NCI-H2081 treated with DMSO at 0.1 percent for 48 hours (cell line): Measurements from ENCODE around the gene COG1.
"Not testable (repeated sequence)": the region's sequence is repeated elsewhere in the genome, so short reads cannot be mapped to it uniquely, and the experiment has no call there.

Source experiments
- DNase-seq: peaks from one replicate; lab custom pipeline; 2025; lab: John Stamatoyannopoulos, UW

Gene COG1, protein sequence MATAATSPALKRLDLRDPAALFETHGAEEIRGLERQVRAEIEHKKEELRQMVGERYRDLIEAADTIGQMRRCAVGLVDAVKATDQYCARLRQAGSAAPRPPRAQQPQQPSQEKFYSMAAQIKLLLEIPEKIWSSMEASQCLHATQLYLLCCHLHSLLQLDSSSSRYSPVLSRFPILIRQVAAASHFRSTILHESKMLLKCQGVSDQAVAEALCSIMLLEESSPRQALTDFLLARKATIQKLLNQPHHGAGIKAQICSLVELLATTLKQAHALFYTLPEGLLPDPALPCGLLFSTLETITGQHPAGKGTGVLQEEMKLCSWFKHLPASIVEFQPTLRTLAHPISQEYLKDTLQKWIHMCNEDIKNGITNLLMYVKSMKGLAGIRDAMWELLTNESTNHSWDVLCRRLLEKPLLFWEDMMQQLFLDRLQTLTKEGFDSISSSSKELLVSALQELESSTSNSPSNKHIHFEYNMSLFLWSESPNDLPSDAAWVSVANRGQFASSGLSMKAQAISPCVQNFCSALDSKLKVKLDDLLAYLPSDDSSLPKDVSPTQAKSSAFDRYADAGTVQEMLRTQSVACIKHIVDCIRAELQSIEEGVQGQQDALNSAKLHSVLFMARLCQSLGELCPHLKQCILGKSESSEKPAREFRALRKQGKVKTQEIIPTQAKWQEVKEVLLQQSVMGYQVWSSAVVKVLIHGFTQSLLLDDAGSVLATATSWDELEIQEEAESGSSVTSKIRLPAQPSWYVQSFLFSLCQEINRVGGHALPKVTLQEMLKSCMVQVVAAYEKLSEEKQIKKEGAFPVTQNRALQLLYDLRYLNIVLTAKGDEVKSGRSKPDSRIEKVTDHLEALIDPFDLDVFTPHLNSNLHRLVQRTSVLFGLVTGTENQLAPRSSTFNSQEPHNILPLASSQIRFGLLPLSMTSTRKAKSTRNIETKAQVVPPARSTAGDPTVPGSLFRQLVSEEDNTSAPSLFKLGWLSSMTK

GRCh38 chr17:73192894-73193701 is at the start of gene COG1:
Gene COG1, plus strand, starts transcription at chr17:73193055. Its CDS starts 15 bp downstream, at chr17:73193070.
- peak; percentile 48 for DNase-seq

DNA sequence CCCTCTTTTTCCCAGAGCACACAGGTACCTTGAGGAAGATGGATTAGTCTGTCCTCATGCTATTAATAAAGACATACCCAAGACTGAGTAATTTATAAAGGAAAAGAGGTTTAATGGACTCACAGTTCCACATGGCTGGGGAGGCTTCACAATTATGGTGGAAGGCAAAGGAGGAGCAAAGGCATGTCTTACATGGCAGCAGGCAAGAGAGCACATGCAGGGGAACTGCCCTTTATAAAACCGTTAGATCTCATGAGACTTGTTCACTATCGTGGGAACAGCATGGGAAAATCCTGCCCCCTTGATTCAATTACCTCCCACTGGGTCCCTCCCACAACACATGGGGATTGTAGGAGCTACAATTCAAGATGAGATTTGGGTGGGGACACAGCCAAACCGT is 48.6 kb upstream of the COG1 start:
- DNase-seq, result not testable (repeated sequence)

DNA sequence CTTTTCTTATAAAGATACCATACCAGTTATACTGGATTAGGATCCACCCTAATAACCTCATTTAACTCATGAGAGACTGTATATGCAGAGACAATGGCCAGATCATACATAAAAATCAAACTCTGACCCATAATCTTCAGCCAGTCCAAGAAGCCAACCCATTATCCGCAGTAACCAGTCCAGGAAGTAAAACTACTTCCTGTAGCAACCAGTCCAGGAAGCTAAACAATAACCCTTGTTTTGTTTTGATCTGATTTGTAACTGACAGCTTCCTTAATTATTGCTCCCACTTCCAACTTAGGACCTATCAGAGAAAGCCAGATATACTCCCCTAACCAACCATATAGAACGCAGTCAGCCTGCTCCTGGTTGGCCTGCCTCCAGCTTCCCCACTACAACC is 47.2 kb upstream of the COG1 start:
- DNase-seq, result no peak

DNA sequence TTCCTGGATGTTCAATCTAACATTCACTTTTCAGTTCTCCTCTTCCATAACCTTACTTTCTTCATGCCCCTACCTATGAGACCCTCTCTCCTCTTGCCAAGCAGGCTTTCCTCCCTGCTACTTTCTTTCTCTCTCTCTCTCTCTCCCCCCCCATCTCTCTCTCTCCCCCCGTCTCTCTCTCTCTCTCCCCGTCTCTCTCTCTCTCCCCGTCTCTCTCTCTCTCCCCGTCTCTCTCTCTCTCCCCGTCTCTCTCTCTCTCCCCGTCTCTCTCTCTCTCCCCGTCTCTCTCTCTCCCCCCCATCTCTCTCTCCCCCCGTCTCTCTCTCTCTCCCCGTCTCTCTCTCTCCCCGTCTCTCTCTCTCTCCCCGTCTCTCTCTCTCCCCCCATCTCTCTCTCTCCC is 45.1 kb upstream of the COG1 start:
- DNase-seq, result not testable (repeated sequence)

DNA sequence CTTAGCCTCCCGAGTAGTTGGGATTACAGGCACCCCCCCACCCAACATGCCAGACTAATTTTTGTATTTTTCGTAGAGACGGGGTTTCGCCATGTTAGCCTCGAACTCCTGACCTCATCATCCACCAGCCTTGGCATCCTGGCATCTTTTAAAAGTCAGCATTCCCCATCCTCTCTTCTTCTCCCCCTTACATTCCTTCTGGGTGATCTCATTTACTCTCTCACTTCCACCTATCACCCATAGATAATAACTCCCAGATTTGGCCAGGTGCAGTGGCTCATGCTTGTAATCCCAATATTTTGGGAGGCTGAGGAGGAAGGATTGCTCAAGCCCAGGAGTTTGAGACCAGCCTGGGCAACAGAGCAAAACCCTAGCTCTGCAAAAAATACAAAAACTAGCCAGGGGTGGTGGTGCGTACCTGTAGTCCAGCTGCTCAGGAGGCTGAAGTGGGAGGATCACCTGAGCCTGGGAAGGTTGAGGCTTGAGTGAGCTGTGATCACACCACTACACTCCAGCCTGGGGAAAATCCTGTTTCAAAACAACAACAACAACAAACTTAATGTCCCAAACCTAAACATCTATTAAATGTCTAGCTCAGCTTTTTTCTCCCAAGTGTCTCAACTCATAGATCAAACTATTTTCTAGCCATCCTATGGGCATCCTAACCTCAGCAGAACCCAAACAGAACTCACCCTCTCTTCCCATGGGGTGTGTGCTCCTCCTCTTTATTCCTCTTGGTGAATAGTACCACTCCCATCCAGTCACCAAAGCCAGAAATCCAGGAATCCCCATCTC is 44.1 kb upstream of the COG1 start:
- DNase-seq, result no peak

DNA sequence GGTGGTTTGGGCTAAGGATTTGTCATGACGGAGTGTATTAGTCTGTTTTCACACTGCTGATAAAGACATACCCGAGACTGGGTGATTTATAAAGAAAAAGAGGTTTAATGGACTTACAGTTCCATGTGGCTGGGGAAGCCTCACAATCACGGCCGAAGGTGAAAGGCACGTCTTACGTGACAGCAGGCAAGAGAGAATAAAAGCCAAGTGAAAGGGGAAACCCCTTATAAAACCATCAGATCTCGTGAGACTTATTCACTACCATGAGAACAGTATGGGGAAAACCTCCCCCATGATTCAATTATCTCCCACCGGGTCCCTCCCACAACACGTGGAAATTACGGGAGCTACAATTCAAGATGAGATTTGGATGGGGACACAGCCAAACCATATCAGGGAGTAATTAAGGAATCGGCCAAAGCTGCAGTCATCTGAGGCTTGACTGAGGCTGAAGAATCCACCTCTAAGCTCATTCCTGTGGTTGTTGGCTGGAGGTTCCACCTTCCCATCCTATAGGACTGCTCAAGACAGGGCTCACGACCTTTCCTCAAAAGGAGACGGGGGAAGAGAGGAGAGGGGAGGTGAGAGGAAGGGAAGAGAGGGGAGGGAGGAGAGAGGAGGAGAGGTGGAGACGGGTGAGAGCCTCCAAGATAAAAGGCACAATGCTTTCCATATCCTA is 42.1 kb upstream of the COG1 start:
- DNase-seq, result not testable (repeated sequence)

DNA sequence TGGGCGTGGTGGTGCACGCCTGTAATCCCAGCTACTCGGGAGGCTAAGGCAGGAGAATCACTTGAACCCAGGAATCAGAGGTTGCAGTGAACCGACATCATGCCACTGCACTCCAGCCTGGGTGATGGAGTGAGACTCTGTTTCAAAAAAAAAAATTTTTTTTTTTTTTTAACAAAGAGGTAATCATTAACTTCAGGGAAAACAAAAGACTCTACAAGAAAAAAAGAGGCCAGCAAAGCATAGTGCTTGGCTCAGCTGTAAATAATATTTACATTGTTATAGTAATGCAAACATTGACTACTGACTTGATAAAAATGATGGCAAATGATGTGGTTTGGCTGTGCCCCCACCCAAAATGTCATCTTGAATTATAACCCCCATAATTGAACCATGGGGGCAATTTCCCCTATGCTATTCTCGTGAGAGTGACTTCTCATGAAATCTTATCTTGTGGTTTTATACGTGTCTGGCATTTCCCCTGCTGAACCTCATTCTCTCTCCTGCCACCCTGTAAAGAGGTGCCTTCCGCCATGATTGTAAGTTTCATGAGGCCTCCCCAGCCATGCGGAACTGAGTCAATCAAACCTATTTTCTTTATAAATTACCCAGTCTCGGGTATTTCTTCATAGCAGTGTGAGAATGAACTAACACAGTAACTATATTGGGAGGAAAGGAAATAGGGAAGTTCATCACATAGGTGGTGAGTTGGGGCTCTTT is 40.8 kb upstream of the COG1 start:
- no peak for DNase-seq

DNA sequence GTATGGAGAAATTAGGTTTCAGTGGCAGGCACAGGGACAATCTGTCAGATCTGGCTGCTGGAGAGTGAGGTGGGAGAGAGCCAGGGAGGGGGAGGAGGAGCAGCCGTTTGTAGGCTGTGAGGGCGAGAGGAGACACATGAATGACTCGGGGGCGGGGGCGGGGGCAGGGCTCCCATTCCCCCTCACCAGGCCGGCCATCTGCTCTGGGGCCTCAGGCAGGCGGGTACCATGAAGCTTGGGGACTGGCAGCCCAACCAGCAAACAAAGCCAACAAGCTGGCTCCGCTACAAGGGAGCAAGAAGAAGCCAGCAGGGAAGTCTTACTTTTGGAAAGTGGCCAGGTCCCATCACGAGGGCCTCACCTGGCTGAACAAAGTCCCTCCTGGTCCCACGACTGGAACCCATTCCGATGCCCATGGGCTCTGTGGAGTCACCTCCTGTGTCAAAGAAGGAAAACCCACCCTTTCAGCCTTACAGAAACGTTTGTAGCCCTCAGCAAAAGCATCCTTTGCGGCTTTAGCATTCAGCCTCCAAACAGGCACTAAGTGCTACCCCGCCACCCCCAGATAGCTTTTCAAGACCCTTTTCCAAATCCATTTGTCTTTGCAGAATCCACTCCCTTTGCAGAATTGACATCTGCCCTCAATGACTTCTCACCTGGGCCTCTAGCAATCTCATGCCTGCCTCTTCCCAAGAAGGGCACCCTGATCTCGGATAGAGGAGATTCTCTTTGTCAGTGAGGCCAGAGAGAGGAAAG is 37.3 kb upstream of the COG1 start:
- DNase-seq, result no peak

- no peak for DNase-seq
Measured at GRCh38 chr17:73156166-73156840, 36.6 kb upstream of the COG1 start.

DNA sequence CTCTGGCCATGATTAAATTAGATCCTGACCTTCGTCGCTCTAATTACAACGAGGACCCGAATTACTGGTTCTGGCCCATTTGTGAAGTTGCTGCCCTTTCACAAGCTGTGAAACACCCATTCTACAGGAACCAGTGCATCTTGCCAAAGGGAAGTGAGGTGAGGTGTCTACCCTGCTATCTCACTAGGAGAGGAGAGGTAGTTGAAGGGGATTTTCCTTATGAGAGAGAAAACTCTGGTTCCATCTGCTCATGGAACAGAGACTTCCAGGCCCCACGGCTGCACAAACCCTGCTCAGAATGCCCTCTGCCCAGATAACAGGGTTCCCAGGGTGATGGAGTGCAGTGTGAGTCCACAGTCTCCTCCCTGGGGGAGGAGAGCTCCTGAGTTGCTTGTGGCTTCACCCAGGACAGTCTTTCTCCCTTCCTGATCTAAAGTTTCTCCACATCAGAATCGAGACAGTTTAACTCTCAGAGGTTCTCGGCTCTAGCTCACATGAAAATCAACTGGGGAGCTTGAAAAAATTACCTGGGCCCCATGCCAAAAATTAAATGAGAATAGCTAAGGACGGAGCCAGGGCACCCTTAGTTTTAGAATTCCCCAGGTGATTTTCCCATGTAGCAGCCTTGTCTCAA is 35.9 kb upstream of the COG1 start:
- no peak for DNase-seq

- DNase-seq, result no peak
Measured at GRCh38 chr17:73157521-73157890, 35.3 kb upstream of the COG1 start.

DNA sequence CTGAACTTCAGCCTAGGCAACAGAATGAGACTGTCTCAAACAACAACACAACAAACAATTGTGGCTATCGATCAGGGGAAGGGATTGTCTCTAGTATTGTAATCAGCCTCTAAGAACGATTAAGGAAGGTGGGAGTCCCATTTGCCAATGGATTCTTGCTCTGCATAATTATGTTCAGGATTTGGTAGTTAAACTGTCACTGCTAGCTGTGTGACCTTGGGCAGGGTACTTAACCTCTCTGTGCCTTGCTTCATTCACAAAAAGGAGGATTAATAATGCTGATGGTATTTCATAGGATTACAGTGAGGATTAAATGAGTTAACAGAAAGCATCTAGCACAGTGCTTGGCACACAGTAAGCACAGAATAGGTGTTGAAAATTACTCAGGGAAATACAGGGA is 34.7 kb upstream of the COG1 start:
- no peak for DNase-seq

GRCh38 chr17:73160980-73161630 is 31.8 kb upstream of the COG1 start:
- DNase-seq, result no peak

- DNase-seq, result no peak
Measured at GRCh38 chr17:73163043-73163442, 29.8 kb upstream of the COG1 start.

- DNase-seq, result no peak
Measured at GRCh38 chr17:73165616-73166404, 27.0 kb upstream of the COG1 start.

DNA sequence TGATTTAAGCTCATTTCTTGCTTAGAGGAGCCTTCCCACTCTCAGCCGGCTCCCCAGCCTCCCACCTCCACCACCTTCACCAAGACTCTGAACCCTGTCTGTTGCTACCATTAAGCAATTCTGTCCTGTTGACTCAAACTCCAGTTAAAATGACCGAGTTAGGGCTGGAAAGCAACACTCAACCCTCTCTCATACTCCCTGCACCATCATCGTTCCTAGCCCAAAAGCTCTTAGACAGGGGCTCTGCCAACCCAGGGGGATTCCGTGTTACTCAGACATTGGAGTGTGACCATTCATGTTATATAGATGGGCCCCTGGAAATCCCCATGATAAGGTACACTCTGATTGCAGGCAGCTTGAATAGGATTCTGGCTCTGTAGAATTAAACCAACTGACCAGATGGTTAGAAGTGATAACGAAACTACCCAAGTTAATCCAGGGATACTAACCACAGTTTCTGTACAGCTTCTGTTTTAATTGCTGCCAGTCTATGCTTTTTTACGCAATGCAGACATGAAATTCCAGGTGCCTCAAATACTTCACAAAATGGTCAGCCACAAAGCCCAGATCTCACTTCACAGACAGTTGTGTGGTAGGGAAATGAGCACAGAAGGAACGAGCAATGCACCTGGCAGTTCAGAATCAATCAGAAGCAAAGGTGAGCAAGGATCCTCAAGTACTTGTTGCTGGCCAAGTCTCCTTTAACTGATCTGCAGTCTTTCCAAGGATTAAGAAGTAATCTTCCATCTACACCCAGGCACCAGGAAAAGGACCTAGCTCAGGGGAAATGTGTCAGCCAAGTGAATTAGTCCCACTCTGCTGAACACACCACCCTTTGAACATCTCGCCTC is 25.9 kb upstream of the COG1 start:
- DNase-seq, result no peak
